Aortic smooth muscle cell (primary cell): ENCODE results near the gene DKK1. TPM values are rescaled to one million over a fixed set of nuclear protein-coding genes. Genes with fewer than 3 reads are reported as not detected.

Source experiments
- total RNA-seq: library from RNA; depleted of rRNA; stranded (reverse); fragments of >200 nt; gene quantifications from 2 replicates; pipeline ENCODE4 v1.2.3, GENCODE V29; 2014

DKK1 gene, protein sequence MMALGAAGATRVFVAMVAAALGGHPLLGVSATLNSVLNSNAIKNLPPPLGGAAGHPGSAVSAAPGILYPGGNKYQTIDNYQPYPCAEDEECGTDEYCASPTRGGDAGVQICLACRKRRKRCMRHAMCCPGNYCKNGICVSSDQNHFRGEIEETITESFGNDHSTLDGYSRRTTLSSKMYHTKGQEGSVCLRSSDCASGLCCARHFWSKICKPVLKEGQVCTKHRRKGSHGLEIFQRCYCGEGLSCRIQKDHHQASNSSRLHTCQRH
- 103 and 126 TPM in 2 replicates for total RNA-seq

DNA sequence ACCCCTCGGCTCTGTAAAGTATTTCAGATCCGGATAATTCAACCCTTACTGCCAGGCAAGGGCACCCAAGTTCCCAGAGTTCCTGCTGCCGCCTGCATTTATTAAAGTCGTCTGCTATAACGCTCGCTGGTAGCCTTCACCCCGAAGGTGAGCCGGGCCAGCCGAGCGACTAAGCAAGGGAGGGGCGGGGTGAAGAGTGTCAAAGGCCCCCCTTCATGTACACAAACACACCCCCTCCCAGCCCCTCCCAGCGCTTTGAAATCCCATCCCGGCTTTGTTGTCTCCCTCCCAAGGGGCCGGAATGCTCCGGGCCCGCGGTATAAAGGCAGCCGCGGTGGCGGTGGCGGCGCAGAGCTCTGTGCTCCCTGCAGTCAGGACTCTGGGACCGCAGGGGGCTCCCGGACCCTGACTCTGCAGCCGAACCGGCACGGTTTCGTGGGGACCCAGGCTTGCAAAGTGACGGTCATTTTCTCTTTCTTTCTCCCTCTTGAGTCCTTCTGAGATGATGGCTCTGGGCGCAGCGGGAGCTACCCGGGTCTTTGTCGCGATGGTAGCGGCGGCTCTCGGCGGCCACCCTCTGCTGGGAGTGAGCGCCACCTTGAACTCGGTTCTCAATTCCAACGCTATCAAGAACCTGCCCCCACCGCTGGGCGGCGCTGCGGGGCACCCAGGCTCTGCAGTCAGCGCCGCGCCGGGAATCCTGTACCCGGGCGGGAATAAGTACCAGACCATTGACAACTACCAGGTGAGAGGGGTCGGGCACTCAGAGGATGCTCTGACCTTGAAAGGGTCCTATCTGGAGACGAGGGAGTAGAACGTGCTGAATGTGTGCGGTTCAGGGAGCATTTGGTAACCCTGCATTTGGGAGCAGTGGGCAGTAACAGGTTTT is at the start of gene DKK1:
DKK1 (plus strand) TSS at position 349 of the 889 bp plus-strand sequence; CDS start at position 503, 154 bp downstream.

